Activated T-cell treated with anti-CD3 and anti-CD28 coated beads, Interleukin-2, amount 50 U/mL, for 4 hours (primary cell): ENCODE data around the gene CHRNB4. TPM values are rescaled to one million over a fixed set of nuclear protein-coding genes. Genes with fewer than 3 reads are reported as not detected.

ENCODE experiments used
- ATAC-seq, 2 donors: fragments of 200-7000 bp; cut with Tn5 transposase; one replicate each; pipeline ENCODE4 v1.10.0; 2021
- DNase-seq: peaks from one replicate; pipeline ENCODE4 v3.0.0-alpha.2; 2020
- H3K27me3 Mint-ChIP-seq: one replicate; pipeline ENCODE4 v1.8.0; 2021; ENCODE audit warnings: low read depth, mixed read lengths
- H3K36me3 Mint-ChIP-seq: one replicate; pipeline ENCODE4 v1.8.0; 2022; ENCODE audit warnings: mixed read lengths; ENCODE audit not compliant: insufficient read depth
- H3K4me1 Mint-ChIP-seq: one replicate; pipeline ENCODE4 v1.8.0; 2021; ENCODE audit warnings: low read depth, mixed read lengths
- H3K4me3 Mint-ChIP-seq: one replicate; pipeline ENCODE4 v1.8.0; 2021; ENCODE audit warnings: mild to moderate bottlenecking, moderate library complexity, mixed read lengths
- H3K9me3 Mint-ChIP-seq: one replicate; pipeline ENCODE4 v1.8.0; 2021; ENCODE audit warnings: mixed read lengths
- total RNA-seq, 3 donors: library from RNA; stranded (reverse); gene quantifications; one replicate each; pipeline ENCODE4 v1.2.1, GENCODE V29; 2021

The CHRNB4 gene
- total RNA-seq, 3 donors from 2014 or later: not detected

- no peak for ATAC-seq
- no peaks in the 10 kb centered on the region for H3K9me3 Mint-ChIP-seq
- DNase-seq: no peak
- H3K36me3 Mint-ChIP-seq: no peaks in the 10 kb centered on the region
- no peak overlapping the region for H3K4me3 Mint-ChIP-seq
- H3K27me3 Mint-ChIP-seq: no peaks in the 10 kb centered on the region
- H3K4me1 Mint-ChIP-seq: no peaks in the 10 kb centered on the region
Observed at GRCh38 chr15:78675617-78676360, 34.8 kb upstream of the CHRNB4 start.

- Mint-ChIP-seq H3K27me3 (no peaks in the 10 kb centered on the region), H3K9me3 (no peaks in the 10 kb centered on the region), H3K4me3 (no peak overlapping the region), H3K4me1 (no peaks in the 10 kb centered on the region), H3K36me3 (no peaks in the 10 kb centered on the region)
- DNase-seq (no peak), ATAC-seq (no peak)
Observed at GRCh38 chr15:78675206-78675605, 34.2 kb upstream of the CHRNB4 start.

- DNase-seq (no peak), ATAC-seq (no peak)
- Mint-ChIP-seq H3K27me3 (no peaks in the 10 kb centered on the region), H3K4me3 (no peak overlapping the region), H3K9me3 (no peaks in the 10 kb centered on the region), H3K36me3 (no peaks in the 10 kb centered on the region), H3K4me1 (no peaks in the 10 kb centered on the region)
Observed at GRCh38 chr15:78673917-78674444, 33.0 kb upstream of the CHRNB4 start.

GRCh38 chr15:78673476-78673875 lies 32.5 kb upstream of the CHRNB4 start:
- H3K36me3 Mint-ChIP-seq: no peaks in the 10 kb centered on the region
- no peaks in the 10 kb centered on the region for H3K9me3 Mint-ChIP-seq
- DNase-seq (no peak), ATAC-seq (no peak)
- H3K27me3 Mint-ChIP-seq: peaks cover 2% of the 10 kb centered on the region
- H3K4me3 Mint-ChIP-seq: no peak overlapping the region
- H3K4me1 Mint-ChIP-seq: no peaks in the 10 kb centered on the region

GRCh38 chr15:78672285-78673014 lies 31.4 kb upstream of the CHRNB4 start:
- Mint-ChIP-seq H3K36me3 (no peaks in the 10 kb centered on the region), H3K4me3 (no peak overlapping the region), H3K4me1 (no peaks in the 10 kb centered on the region), H3K9me3 (no peaks in the 10 kb centered on the region), H3K27me3 (peaks cover 10% of the 10 kb centered on the region)
- DNase-seq (no peak), ATAC-seq (no peak)

- no peak for ATAC-seq
- Mint-ChIP-seq H3K27me3 (peaks cover 13% of the 10 kb centered on the region), H3K36me3 (no peaks in the 10 kb centered on the region)
Observed at GRCh38 chr15:78671626-78672211, 30.7 kb upstream of the CHRNB4 start.

GRCh38 chr15:78668987-78669386 lies 28.0 kb upstream of the CHRNB4 start:
- Mint-ChIP-seq H3K4me3 (no peak overlapping the region), H3K27me3 (peaks cover 13% of the 10 kb centered on the region), H3K4me1 (peaks cover 1% of the 10 kb centered on the region), H3K9me3 (no peaks in the 10 kb centered on the region), H3K36me3 (no peaks in the 10 kb centered on the region)
- ATAC-seq: no peak
- no peak for DNase-seq

More at GRCh38 chr15:78671626-78672211, 30.7 kb upstream of the CHRNB4 start:
- Mint-ChIP-seq H3K4me3 (no peak overlapping the region), H3K9me3 (no peaks in the 10 kb centered on the region), H3K4me1 (no peaks in the 10 kb centered on the region)
- no peak for DNase-seq

GRCh38 chr15:78667578-78668236 lies 26.7 kb upstream of the CHRNB4 start:
- ATAC-seq (no peak), DNase-seq (no peak)
- H3K36me3 Mint-ChIP-seq: no peaks in the 10 kb centered on the region
- no peaks in the 10 kb centered on the region for H3K9me3 Mint-ChIP-seq
- H3K4me3 Mint-ChIP-seq: no peak overlapping the region
- peaks cover 13% of the 10 kb centered on the region for H3K27me3 Mint-ChIP-seq
- peaks cover 1% of the 10 kb centered on the region for H3K4me1 Mint-ChIP-seq

GRCh38 chr15:78666010-78666409 lies 25.0 kb upstream of the CHRNB4 start:
- no peak for DNase-seq
- no peaks in the 10 kb centered on the region for H3K9me3 Mint-ChIP-seq
- peaks cover 13% of the 10 kb centered on the region for H3K27me3 Mint-ChIP-seq
- ATAC-seq: no peak
- H3K4me3 Mint-ChIP-seq: no peak overlapping the region
- H3K4me1 Mint-ChIP-seq: peaks cover 1% of the 10 kb centered on the region
- no peaks in the 10 kb centered on the region for H3K36me3 Mint-ChIP-seq

GRCh38 chr15:78663703-78664102 lies 22.7 kb upstream of the CHRNB4 start:
- Mint-ChIP-seq H3K4me1 (peaks cover 1% of the 10 kb centered on the region), H3K9me3 (no peaks in the 10 kb centered on the region), H3K36me3 (no peaks in the 10 kb centered on the region), H3K4me3 (no peak overlapping the region), H3K27me3 (peaks cover 13% of the 10 kb centered on the region)
- ATAC-seq (no peak), DNase-seq (no peak)

GRCh38 chr15:78662028-78662427 lies 21.0 kb upstream of the CHRNB4 start:
- no peak for ATAC-seq
- Mint-ChIP-seq H3K9me3 (no peaks in the 10 kb centered on the region), H3K4me3 (no peak overlapping the region), H3K4me1 (peaks cover 1% of the 10 kb centered on the region), H3K27me3 (no peaks in the 10 kb centered on the region), H3K36me3 (no peaks in the 10 kb centered on the region)
- DNase-seq: no peak

GRCh38 chr15:78661001-78661400 lies 20.0 kb upstream of the CHRNB4 start:
- Mint-ChIP-seq H3K36me3 (no peaks in the 10 kb centered on the region), H3K9me3 (no peaks in the 10 kb centered on the region), H3K27me3 (no peaks in the 10 kb centered on the region), H3K4me3 (no peak overlapping the region), H3K4me1 (peaks cover under 1% of the 10 kb centered on the region)
- no peak for DNase-seq
- ATAC-seq: no peak

GRCh38 chr15:78660584-78660983 lies 19.6 kb upstream of the CHRNB4 start:
- H3K36me3 Mint-ChIP-seq: no peaks in the 10 kb centered on the region

GRCh38 chr15:78658823-78659222 lies 17.8 kb upstream of the CHRNB4 start:
- H3K4me1 Mint-ChIP-seq: no peaks in the 10 kb centered on the region
- H3K9me3 Mint-ChIP-seq: no peaks in the 10 kb centered on the region

More at GRCh38 chr15:78660584-78660983, 19.6 kb upstream of the CHRNB4 start:
- Mint-ChIP-seq H3K9me3 (no peaks in the 10 kb centered on the region), H3K4me1 (no peaks in the 10 kb centered on the region), H3K27me3 (no peaks in the 10 kb centered on the region), H3K4me3 (no peak overlapping the region)
- DNase-seq: no peak
- ATAC-seq: no peak

More at GRCh38 chr15:78658823-78659222, 17.8 kb upstream of the CHRNB4 start:
- no peak overlapping the region for H3K4me3 Mint-ChIP-seq
- no peaks in the 10 kb centered on the region for H3K36me3 Mint-ChIP-seq
- no peaks in the 10 kb centered on the region for H3K27me3 Mint-ChIP-seq
- ATAC-seq: no peak
- DNase-seq: no peak
